ENCODE data around the gene NINL. TPM values are rescaled to one million over a fixed set of nuclear protein-coding genes. Genes with fewer than 3 reads are reported as not detected.
"Not testable (repeated sequence)": the region's sequence is repeated elsewhere in the genome, so short reads cannot be mapped to it uniquely, and the experiment has no call there.

NINL gene
- total RNA-seq, 2 experiments from 2014 or later = 2.0 to 2.2 TPM

DNA sequence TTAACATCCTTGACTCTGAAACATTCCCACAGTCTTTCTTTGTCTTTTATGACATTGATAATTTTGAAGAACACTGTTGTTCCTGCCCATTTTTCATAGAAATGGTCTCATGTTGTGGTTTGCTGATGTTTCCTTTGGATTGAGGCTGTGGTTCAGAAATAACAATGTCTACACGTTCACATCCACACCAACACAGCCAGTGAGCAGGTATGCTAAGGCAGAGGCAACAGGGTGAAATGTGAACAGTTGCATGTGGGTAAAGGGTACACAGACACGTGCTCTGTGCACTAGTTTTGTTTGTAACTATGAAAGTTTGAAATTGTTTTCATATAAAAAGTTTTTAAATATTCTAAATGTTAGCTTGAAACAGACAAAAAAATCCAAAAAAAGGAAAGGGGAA lies 99.5 kb downstream of the NINL start:
- Mint-ChIP-seq H3K27ac (no peak overlapping the region), H3K4me3 (no peak overlapping the region), H3K27me3 (no peaks in the 10 kb centered on the region), H3K36me3 (no peaks in the 10 kb centered on the region), H3K9me3 (no peaks in the 10 kb centered on the region), H3K4me1 (peaks cover 26% of the 10 kb centered on the region)
- DNase-seq = no peak

DNA sequence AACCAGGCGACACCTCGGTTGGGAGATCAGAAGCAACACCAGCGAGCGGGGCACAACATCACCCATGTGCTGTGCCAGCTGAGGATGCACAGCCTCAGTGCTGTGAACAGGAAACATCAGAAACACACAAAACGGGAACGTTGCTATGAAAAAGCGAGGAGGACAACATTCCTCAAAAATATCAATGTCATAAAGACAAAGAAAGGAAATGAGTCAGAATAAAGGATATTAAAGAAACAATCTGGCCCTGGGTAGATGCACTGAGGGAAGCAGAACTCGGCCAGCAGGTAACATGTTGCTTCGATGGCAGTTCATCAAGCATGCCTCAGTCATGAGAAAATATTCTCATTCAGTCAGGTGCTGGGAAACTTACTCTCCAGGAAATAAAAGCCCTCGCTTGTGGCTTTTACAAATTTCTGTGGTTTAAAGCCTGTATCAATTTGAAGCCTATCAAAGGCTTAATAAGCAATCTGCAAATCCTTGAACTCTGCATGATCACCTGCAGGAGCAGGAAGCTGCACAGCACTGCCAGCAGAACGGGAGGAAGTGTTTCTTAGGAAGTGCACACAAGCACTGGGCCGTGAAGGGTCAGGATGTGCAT lies 100.3 kb downstream of the NINL start:
- Mint-ChIP-seq H3K4me3 (no peak overlapping the region), H3K36me3 (no peaks in the 10 kb centered on the region), H3K27me3 (no peaks in the 10 kb centered on the region), H3K9me3 (no peaks in the 10 kb centered on the region), H3K4me1 (peaks cover 26% of the 10 kb centered on the region), H3K27ac (no peak overlapping the region)
- no peak for DNase-seq

DNA sequence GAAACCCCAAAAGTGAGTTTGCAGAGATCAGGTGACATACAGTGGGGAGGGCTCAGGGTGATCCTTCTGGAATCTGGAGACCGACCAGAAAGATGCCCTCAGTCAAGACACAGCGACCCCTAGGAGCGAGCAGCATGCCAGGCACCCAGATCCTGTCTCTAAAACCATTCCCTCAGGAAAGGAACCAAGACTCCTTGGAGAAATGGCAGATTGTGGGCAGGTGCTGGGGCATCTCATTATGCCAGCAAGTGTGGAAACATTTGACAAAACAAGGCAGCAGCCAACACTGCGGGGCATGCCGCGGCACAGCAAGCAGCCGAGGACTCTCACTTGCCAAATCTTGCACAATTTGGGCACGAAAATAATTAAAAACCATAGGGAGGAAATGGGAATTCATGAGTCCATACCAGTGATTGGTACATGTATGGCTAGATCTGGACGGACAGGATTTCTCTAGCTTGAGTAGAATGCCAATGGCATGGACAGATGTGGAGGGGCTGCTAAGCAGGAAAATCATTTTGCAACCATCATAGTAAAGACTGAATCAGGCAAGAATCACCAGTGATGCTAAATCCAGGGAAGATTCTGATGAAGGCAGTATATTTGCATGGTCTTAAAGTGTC lies 101.0 kb downstream of the NINL start:
- Mint-ChIP-seq H3K27me3 (no peaks in the 10 kb centered on the region), H3K4me1 (peaks cover 26% of the 10 kb centered on the region), H3K36me3 (no peaks in the 10 kb centered on the region), H3K9me3 (no peaks in the 10 kb centered on the region), H3K4me3 (no peak overlapping the region), H3K27ac (no peak overlapping the region)
- DNase-seq = no peak

DNA sequence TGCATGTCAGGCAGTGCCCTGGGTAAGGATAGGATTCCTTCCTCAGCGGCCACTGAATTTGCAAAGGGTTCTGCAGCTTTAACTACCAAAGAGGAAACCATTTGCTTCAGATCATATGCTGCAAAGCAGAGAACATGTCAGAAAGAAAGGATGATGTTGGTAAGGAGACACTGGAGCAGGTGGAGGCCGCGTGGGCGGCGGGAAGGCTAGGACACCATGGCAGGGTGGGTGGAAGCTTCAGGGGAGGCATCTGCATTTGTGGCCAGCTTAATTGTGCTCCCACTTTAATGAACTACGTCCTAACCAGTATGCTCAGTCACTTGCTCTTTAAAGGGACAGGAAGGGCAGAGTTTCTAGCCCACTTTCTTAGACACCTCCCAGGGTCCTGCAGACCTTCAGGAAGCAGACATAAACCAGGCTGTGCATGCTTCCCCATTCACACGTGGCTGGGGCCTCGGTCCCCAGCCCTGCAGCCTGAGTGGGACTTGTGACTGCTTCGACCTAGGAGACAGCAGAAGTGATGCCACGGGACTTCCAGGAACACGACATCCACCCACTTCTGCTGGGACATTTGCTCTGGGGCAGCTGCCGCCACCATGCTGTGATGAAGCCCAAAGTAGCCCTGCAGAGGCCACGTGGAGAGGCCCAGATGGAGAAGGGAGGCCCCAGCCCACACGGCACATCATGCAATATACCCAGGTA lies 101.7 kb downstream of the NINL start:
- no peaks in the 10 kb centered on the region for H3K9me3 Mint-ChIP-seq
- H3K36me3 Mint-ChIP-seq = no peaks in the 10 kb centered on the region
- H3K27me3 Mint-ChIP-seq = no peaks in the 10 kb centered on the region
- peaks cover 26% of the 10 kb centered on the region for H3K4me1 Mint-ChIP-seq
- no peak overlapping the region for H3K27ac Mint-ChIP-seq
- H3K4me3 Mint-ChIP-seq = no peak overlapping the region
- DNase-seq = no peak

DNA sequence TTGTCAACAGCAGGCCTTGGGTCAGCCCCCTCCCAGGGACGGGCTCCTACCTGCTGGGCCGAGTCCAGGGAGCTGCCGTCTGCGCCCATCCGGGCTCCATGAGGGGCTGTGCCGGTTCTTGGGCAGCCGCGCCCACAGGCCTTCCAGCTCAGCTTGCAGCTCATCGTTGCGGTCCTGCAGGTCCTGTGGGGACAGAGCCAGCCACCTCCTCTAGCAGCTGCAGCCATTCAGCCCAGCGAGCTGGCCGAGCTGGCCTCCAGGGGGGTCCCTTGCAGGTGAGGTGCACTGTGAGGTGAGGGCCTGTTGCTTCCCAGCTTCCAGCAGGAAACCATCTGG lies 103.4 kb downstream of the NINL start:
- no peak overlapping the region for H3K4me3 Mint-ChIP-seq
- DNase-seq = no peak
- H3K4me1 Mint-ChIP-seq = peaks cover 26% of the 10 kb centered on the region
- H3K9me3 Mint-ChIP-seq = no peaks in the 10 kb centered on the region
- no peaks in the 10 kb centered on the region for H3K36me3 Mint-ChIP-seq
- H3K27ac Mint-ChIP-seq = no peak overlapping the region
- no peaks in the 10 kb centered on the region for H3K27me3 Mint-ChIP-seq

DNA sequence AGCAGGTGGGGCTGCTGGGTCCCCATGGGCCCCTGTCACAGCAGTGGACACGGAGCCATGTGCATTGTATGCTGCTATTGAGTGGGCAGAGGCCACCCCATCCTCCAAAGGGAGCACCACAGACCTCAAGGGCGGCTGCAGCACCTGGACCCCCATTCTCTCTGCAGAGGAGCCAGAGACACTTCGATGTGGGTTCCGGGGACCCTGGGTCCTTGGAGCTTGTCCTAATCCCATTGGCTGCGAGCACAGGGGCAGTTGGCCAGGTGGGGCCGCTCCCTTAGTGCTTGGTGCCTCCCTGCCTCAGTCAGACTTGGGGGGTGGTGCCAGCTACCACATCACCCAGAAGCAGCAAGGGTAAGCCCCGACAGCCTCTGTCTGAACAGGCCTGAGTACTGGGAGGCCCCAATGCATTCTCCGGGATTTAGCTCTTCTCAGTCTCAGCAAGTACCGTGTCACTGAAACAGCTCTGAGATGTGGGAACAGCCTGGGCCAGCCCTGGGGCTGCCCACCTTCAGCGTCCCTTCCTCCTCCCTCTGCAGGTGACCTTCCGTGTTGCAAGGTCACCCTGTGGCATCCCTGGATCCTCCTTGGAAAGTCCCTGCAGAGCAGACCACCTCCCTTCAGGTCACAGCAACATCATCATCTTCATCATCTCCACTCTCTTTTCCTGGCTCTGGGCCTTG lies 104.0 kb downstream of the NINL start:
- H3K27me3 Mint-ChIP-seq = no peaks in the 10 kb centered on the region
- H3K27ac Mint-ChIP-seq = no peak overlapping the region
- no peaks in the 10 kb centered on the region for H3K9me3 Mint-ChIP-seq

DNA sequence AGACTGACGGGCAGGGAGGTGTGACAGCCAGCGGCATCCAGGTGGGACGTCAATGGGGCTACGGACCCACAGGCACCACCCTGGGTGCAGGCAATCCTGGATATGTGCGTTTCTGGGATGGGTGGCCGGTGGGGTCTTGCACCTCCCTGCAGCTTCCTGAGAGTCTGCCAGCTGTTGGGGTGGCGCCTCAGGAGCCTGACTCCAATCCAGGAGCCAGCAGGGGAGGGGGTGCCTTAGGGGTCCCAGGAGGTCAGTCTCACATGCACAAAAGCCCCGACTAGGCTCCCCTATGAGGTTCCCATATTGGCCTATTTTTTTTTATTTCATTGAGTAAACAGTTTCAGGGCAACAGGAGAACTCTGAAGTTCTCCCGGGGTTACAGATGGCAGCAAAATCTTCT lies 104.5 kb downstream of the NINL start:
- no peaks in the 10 kb centered on the region for H3K9me3 Mint-ChIP-seq
- H3K27ac Mint-ChIP-seq = no peak overlapping the region
- no peaks in the 10 kb centered on the region for H3K36me3 Mint-ChIP-seq
- no peak for DNase-seq
- H3K4me3 Mint-ChIP-seq = no peak overlapping the region
- H3K4me1 Mint-ChIP-seq = peaks cover 17% of the 10 kb centered on the region
- H3K27me3 Mint-ChIP-seq = no peaks in the 10 kb centered on the region

More for the DNA sequence above, 104.0 kb downstream of the NINL start:
- DNase-seq = no peak
- Mint-ChIP-seq H3K4me1 (peaks cover 21% of the 10 kb centered on the region), H3K4me3 (no peak overlapping the region), H3K36me3 (no peaks in the 10 kb centered on the region)

DNA sequence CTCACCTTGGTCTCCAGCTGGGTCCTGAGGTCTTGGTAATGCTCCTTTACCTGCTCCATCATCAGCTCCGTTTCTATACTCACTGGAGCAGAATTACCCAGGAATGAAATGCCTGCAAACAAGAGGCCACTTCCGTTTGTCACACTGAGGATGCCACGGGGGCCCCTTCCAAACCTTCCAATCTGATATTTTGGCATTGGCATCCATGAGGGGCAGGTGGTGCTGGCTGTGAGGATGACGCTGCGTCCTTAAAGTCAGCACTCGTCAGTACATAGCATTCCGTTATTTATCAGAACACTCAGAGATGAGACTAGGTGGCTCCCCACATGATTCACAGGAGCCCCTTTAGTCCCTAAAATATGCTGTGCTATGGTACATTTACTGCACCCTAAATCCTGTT lies 105.2 kb downstream of the NINL start:
- no peaks in the 10 kb centered on the region for H3K36me3 Mint-ChIP-seq

DNA sequence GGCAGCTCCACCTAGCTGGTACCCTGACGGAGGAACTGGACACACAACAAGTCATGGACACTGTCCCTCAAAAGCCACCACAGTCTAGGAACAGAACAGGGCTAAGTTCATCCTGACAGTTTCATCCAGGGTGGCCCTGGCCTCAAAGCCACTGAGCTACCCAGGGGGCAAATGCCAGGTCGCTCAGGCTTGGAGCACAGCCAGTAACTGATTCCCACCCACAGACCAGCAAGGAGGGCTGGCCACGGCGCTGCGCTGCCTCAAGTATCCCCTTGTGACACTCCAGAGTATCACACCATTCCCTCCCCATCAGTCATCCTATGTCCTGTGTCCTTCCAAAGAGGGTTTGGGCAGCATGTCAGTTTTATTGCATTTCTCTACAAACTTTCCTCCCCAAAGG lies 105.7 kb downstream of the NINL start:
- H3K27ac Mint-ChIP-seq = no peak overlapping the region
- no peaks in the 10 kb centered on the region for H3K36me3 Mint-ChIP-seq
- no peak for DNase-seq
- H3K9me3 Mint-ChIP-seq = no peaks in the 10 kb centered on the region
- no peak overlapping the region for H3K4me3 Mint-ChIP-seq
- H3K4me1 Mint-ChIP-seq = peaks cover 8% of the 10 kb centered on the region
- no peaks in the 10 kb centered on the region for H3K27me3 Mint-ChIP-seq

More for the DNA sequence above, 105.2 kb downstream of the NINL start:
- Mint-ChIP-seq H3K4me1 (peaks cover 13% of the 10 kb centered on the region), H3K27me3 (no peaks in the 10 kb centered on the region), H3K4me3 (no peak overlapping the region), H3K9me3 (no peaks in the 10 kb centered on the region), H3K27ac (no peak overlapping the region)
- DNase-seq = no peak

DNA sequence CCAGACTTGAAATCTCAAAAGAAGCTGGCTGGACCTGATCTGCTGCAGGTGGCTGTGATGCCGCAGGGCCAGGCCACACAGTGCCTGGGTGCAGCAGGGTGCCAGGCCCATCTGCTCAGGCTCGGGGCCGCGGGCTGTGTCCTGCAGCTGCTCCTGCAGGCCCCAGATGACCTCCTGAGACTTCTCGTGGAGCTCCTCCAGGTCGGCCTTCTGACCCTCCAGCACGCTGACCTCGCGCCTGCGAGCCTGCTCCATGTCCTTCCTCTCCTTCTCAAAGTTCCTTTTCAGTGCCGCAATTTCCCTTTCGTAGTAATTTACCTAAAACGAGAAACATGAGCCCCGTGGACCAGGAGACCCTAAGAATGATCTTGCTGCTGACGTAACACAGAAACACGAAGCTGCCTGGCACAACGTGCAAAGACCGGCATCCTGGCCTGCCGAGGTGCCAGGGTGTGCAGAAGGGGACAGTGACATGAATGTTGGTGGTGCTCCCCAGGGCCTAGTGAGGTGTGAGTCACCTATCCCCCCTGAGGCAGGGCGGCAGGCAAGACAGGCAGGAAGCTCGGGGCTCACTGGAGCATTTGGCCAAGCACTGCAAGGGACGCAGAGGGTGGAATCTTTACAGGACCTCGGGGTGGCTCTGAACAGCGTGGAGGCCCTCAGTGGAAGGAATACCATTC lies 106.3 kb downstream of the NINL start:
- H3K4me3 Mint-ChIP-seq = no peak overlapping the region
- no peak overlapping the region for H3K27ac Mint-ChIP-seq
- H3K27me3 Mint-ChIP-seq = no peaks in the 10 kb centered on the region
- no peaks in the 10 kb centered on the region for H3K36me3 Mint-ChIP-seq
- DNase-seq = no peak
- H3K4me1 Mint-ChIP-seq = peaks cover 4% of the 10 kb centered on the region
- H3K9me3 Mint-ChIP-seq = no peaks in the 10 kb centered on the region

DNA sequence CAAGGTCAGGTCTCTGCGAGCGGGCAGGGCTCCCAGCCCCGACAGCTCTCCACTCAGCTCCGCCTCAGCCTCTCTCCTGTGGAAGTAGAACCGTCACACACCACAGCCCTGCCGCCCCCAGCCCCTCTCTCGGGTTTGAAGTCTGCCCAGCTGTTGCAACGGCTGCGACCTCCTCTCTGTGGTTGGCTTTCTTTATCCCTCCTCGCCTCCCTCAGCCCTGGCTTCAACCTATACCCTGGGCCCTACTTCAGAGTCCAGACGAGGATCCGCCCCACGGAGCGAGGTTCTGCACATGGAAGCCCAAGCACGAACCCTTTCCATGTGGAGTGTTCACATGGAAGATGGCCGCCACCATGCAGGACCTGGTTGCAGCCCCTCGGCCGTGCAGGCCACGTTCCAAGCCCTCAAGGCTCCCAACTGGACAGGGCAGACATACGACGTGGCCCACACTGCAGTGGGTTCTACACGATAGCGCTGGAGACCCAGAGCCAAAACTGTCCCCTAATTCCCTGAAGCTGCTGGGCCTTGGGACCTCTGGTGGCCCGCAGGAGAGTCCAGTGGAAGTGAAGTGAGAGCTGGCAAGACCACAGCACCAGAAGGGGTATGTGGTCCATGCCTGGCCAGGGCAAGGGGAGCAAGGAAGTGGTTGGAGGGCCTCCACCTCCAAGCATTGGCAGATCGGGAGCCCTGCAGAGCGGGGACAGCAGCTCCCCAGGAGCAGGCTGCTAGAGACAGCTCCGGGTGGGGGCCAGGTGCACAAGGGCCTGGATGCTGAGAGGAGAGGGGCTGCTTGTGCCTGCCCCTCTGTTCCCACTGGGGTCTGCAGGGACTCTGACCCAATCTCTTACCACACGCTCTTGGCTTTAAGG lies 108.1 kb downstream of the NINL start:
- Mint-ChIP-seq H3K9me3 (no peaks in the 10 kb centered on the region), H3K4me3 (no peak overlapping the region), H3K36me3 (no peaks in the 10 kb centered on the region), H3K4me1 (no peaks in the 10 kb centered on the region), H3K27ac (no peak overlapping the region), H3K27me3 (no peaks in the 10 kb centered on the region)
- no peak for DNase-seq

DNA sequence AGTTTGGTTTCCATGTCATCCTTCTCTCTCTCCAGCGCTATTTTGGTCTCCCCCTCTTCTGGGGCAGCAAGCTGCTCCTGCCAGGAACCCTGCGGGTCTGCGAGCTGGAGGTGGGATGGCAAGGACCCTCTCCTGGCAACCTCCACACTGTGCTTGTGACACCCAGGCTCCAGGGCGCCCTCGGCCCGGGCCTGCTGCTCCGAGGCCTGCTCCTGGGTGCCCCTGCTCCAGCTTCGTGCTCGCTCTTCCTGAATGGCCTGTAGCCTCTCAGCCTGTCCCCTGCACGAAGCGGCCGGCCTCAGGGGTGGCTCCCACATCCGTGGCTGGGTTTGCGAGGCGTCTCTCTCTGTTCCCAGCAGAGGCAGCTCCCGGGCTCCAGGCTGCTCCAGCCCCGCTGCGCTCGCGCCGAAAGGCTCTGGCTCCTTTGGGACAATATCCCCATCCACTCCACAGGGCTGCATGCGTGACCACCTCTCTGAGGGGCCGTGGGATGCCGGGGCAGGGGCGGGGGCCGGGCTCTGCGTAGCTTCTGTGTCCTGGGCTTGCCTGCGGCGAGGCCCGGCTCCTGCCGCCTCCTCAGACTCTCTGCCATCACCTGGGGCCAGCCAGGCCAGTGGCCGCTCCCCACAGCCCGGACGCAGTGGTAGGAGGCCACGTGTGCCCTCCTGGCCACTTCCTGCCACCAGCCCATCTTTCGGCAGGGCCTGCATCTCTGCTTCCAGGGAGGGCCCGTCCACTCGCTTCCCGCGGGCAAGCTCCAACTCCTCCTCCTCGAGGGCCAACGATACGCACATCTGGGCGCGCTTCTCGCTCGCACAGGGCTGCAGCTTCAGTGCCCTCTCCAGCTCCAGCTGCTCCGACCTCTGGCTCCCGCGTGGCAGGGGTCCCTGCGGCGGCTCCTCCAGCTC lies 109.0 kb downstream of the NINL start:
- no peaks in the 10 kb centered on the region for H3K36me3 Mint-ChIP-seq
- no peak overlapping the region for H3K27ac Mint-ChIP-seq
- H3K4me1 Mint-ChIP-seq = no peaks in the 10 kb centered on the region
- H3K27me3 Mint-ChIP-seq = no peaks in the 10 kb centered on the region
- H3K4me3 Mint-ChIP-seq = no peak overlapping the region
- no peaks in the 10 kb centered on the region for H3K9me3 Mint-ChIP-seq
- DNase-seq = no peak

DNA sequence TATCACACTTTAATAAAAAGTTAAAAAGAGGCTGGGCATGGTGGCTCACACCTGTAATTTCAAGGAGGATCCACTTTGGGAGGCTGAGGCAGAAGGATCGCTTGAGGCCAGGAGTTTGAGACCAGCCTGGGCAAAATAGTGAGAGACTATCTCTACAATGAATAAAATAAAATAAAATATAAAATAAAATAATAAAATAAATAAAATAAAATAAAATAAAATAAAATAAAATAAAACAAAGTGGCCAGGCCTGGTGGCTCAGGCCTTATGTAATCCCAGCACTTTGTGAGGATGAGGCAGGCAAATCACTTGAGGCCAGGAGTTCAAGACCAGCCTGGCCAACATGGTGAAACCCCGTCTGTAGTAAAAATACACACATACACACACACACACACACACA lies 112.0 kb downstream of the NINL start:
- H3K4me1 Mint-ChIP-seq, H3K27ac Mint-ChIP-seq, H3K36me3 Mint-ChIP-seq, H3K27me3 Mint-ChIP-seq, DNase-seq, H3K4me3 Mint-ChIP-seq, H3K9me3 Mint-ChIP-seq: not testable (repeated sequence)

DNA sequence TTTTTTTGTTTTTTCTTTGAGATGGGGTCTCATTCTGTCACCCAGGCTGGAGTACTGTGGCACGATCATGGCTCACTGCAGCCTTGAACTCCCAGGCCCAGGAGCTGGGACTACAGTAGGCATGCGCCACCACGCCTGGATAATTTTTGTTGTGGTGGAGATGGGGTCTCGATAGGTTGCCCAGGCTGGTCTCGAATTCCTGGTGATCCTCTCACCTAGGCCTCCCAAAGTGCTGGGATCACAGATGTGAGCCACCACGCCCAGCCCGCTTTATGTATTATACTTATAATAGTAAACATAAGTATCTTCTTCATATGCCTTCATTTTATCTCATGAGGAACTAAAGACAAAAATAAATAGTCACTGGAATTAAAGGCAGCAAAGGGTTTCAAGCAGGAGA lies 114.3 kb downstream of the NINL start:
- no peak overlapping the region for H3K4me3 Mint-ChIP-seq
- H3K27me3 Mint-ChIP-seq = no peaks in the 10 kb centered on the region
- H3K9me3 Mint-ChIP-seq = no peaks in the 10 kb centered on the region
- H3K27ac Mint-ChIP-seq = no peak overlapping the region
- H3K4me1 Mint-ChIP-seq = peaks cover 4% of the 10 kb centered on the region
- H3K36me3 Mint-ChIP-seq = no peaks in the 10 kb centered on the region
- no peak for DNase-seq
